GM12878 (cell line): ENCODE results near the gene OPCML. TPM values are rescaled to one million over a fixed set of nuclear protein-coding genes. Genes with fewer than 3 reads are reported as not detected.

ENCODE experiments used
- ATAC-seq: fragments of 200-7000 bp; cut with Tn5 transposase; 3 replicates; pipeline ENCODE4 v1.9.1; 2020; ENCODE audit warnings: mild to moderate bottlenecking, moderate library complexity
- BruUV-seq: library from RNA; stranded (reverse); fragments of 400-500 nt; replicated peaks from 2 replicates; lab custom pipeline; 2021; lab: Mats Ljungman, UMichigan
- CTCF ChIA-PET: fragments of 300-600 bp; sonication (Branson Sonifier 250); formaldehyde crosslinking; extraction: SDS; loops from one replicate; lab custom pipeline; 2021; ENCODE audit warnings: inconsistent platforms; lab: Yijun Ruan, JAX
- POLR2A ChIA-PET: fragments of 350-600 bp; formaldehyde crosslinking; extraction: SDS; loops from one replicate; lab custom pipeline; 2021; ENCODE audit warnings: inconsistent platforms; lab: Charles Lee
- RAD21 ChIA-PET: fragments of 300-600 bp; sonication (Branson Sonifier 250); formaldehyde crosslinking; loops from one replicate; lab custom pipeline; 2023; ENCODE audit warnings: antibody characterized with exemption; ENCODE audit not compliant: unreplicated experiment; lab: Charles Lee
- SMC1A ChIA-PET: fragments of 300-600 bp; sonication (Branson Sonifier 250); formaldehyde crosslinking; loops from one replicate; lab custom pipeline; 2023; ENCODE audit not compliant: unreplicated experiment, uncharacterized antibody; lab: Charles Lee
- DNase-seq: peaks from one replicate; pipeline ENCODE4 v3.0.0-alpha.2; 2011; ENCODE audit warnings: low read depth, low spot score
- FAIRE-seq: peaks from 3 replicates; lab custom pipeline; 2011; peaks lifted over from hg19 to GRCh38; lab: Jason Lieb, UNC
- H2AFZ ChIP-seq: 2 replicates; pipeline ENCODE4 v1.6.0; 2011; ENCODE audit warnings: low read depth, low read length, control low read depth; ENCODE audit not compliant: control insufficient read depth
- H3K27ac ChIP-seq: 2 replicates; pipeline ENCODE4 v1.5.1; 2011; ENCODE audit warnings: control low read depth; ENCODE audit not compliant: control insufficient read depth, insufficient read depth
- H3K27me3 ChIP-seq, 2 experiments: replicated peaks in 1 of 2; 2 replicates each; pipeline versions ENCODE4 v1.6.0 to v1.6.1; 2011; ENCODE audit warnings: low read length in 1 of 2; ENCODE audit not compliant: control insufficient read depth in 2 of 2, insufficient read depth in 2 of 2
- H3K36me3 ChIP-seq, 2 experiments: 2 replicates each; pipeline ENCODE4 v1.5.1; 2011; ENCODE audit warnings: low read length in 1 of 2; ENCODE audit not compliant: control insufficient read depth in 2 of 2, insufficient read depth in 2 of 2
- H3K4me1 ChIP-seq: 2 replicates; pipeline ENCODE4 v1.6.1; 2011; ENCODE audit warnings: mild to moderate bottlenecking, low read length, moderate library complexity, mixed read lengths; ENCODE audit not compliant: control insufficient read depth, insufficient read depth
- H3K4me2 ChIP-seq: 2 replicates; pipeline ENCODE4 v1.6.0; 2011; ENCODE audit warnings: control low read depth; ENCODE audit not compliant: control insufficient read depth, insufficient read depth
- H3K4me3 ChIP-seq: fragments of 200-600 bp; sonication (generic); 2 replicates; pipeline ENCODE4 v1.5.1; 2016
- H3K79me2 ChIP-seq: 2 replicates; pipeline ENCODE4 v1.6.0; 2011; ENCODE audit warnings: low read length; ENCODE audit not compliant: control insufficient read depth, insufficient read depth
- H3K9ac ChIP-seq: 2 replicates; pipeline ENCODE4 v1.8.0; 2011; ENCODE audit warnings: low read length, control low read depth, mixed read lengths; ENCODE audit not compliant: control insufficient read depth, insufficient read depth
- H3K9me3 ChIP-seq: replicated peaks from 3 replicates; pipeline ENCODE4 v1.5.1; 2011; ENCODE audit warnings: mild to moderate bottlenecking, low read length; ENCODE audit not compliant: control insufficient read depth, insufficient read depth
- H4K20me1 ChIP-seq: 2 replicates; pipeline ENCODE4 v1.6.0; 2011; ENCODE audit not compliant: control insufficient read depth, insufficient read depth
- CBFB ChIP-seq: IDR thresholded peaks from 2 replicates; pipeline ENCODE4 v1.6.1; 2016; ENCODE audit warnings: antibody characterized with exemption, low read depth
- CREM ChIP-seq: IDR thresholded peaks from 2 replicates; pipeline ENCODE4 v1.6.1; 2014; ENCODE audit warnings: antibody characterized with exemption, low read depth
- MLLT1 ChIP-seq: fragments of 450-650 bp; IDR thresholded peaks from 2 replicates; pipeline ENCODE4 v1.6.1; 2016; ENCODE audit warnings: mild to moderate bottlenecking
- NR2C2 ChIP-seq: IDR thresholded peaks from 2 replicates; pipeline ENCODE4 v1.6.1; 2011; ENCODE audit warnings: borderline replicate concordance, low read depth; ENCODE audit not compliant: control insufficient read depth, insufficient read length
- WRNIP1 ChIP-seq: IDR thresholded peaks from 2 replicates; pipeline ENCODE4 v1.6.1; 2011; ENCODE audit warnings: low read depth, low read length, improper control_type of control experiment, borderline replicate concordance
- ZBTB40 ChIP-seq: fragments of 450-650 bp; IDR thresholded peaks from 2 replicates; pipeline ENCODE4 v1.6.1; 2016; ENCODE audit warnings: mild to moderate bottlenecking, moderate library complexity, borderline replicate concordance
- ZNF24 ChIP-seq: fragments of 450-650 bp; IDR thresholded peaks from 2 replicates; pipeline ENCODE4 v1.6.1; 2017; ENCODE audit warnings: antibody characterized with exemption, mild to moderate bottlenecking
- WGBS: methylation state at CpG from one replicate; pipeline ENCODE4 v1.1.6; 2016; ENCODE audit warnings: low lambda C conversion rate; ENCODE audit not compliant: insufficient replicate concordance, insufficient coverage; ENCODE audit errors: missing lambda C conversion rate; 5-methylcytosine and 5-hydroxymethylcytosine counted together
- in situ Hi-C: fragments of 300-500 bp; cut with MboI; formaldehyde crosslinking; loops from 9 replicates; pipeline ENCODE4 v1.14.3; 2018; ENCODE audit warnings: mixed read lengths
- intact Hi-C: fragments of 100-400 bp; cut with micrococcal nuclease; formaldehyde crosslinking; loops from one replicate; pipeline ENCODE4 v1.14.2; 2022; ENCODE audit not compliant: unreplicated experiment
- polyA plus RNA-seq, 11 experiments: library from polyadenylated mRNA; depleted of rRNA in 4 of 11; unstranded in 6 of 11; stranded (reverse) in 5 of 11; fragments of >200 nt; fragmentation: Nextera tagmentation in 4 of 11; fragmentation: Illumina TruSeq in 1 of 11; extraction: Ambion mirVana in 4 of 11; extraction: Trizol in 1 of 11; gene quantifications; 1 replicate in 1 of 11; 2 replicates in 10 of 11; pipeline versions ENCODE4 v1.2.1 to v1.2.3, GENCODE V29; 2011 to 2016; ENCODE audit warnings: inconsistent platforms in 2 of 11, missing spikeins in 2 of 11, low read depth in 1 of 11
- total RNA-seq, 4 experiments: library from RNA; depleted of rRNA in 3 of 4; stranded (reverse); fragments of >200 nt in 3 of 4; fragmentation: Illumina TruSeq in 1 of 4; extraction: Trizol in 1 of 4; gene quantifications; 2 replicates each; pipeline versions ENCODE4 v1.2.1 to v1.2.3, GENCODE V29; 2013 to 2021
- TF ChIP-seq, protein P1 (sequence below): IDR thresholded peaks from 2 replicates; pipeline ENCODE4 v1.6.1; 2011; ENCODE audit warnings: mild to moderate bottlenecking, low read depth, low read length, moderate library complexity; ENCODE audit not compliant: insufficient replicate concordance

Gene OPCML
- total and polyA plus RNA-seq, 10 of the 15 experiments (the other 5 are each of a cell fraction or from before 2014, with no cell fraction given) = 0.84 TPM; not detected in 9

GRCh38 chr11:133547808-133548494 lies 15.7 kb upstream of the OPCML start:
- Histone ChIP-seq H3K9me3 (no peaks in the 10 kb centered on the region; the same call in 2 of the 3 replicates), H3K79me2 (no peaks in the 10 kb centered on the region), H2AFZ (no peak overlapping the region)
- TF ChIP-seq, protein P1, sequence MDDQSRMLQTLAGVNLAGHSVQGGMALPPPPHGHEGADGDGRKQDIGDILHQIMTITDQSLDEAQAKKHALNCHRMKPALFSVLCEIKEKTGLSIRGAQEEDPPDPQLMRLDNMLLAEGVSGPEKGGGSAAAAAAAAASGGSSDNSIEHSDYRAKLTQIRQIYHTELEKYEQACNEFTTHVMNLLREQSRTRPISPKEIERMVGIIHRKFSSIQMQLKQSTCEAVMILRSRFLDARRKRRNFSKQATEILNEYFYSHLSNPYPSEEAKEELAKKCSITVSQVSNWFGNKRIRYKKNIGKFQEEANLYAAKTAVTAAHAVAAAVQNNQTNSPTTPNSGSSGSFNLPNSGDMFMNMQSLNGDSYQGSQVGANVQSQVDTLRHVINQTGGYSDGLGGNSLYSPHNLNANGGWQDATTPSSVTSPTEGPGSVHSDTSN = no peak
- TF ChIP-seq, all 136 proteins: peak for 0
- ChIA-PET RAD21 (no interaction called here), POLR2A (no interaction called here), CTCF (no interaction called here), SMC1A (no interaction called here)
- DNase-seq = no peak
- no peak overlapping the region for H3K9ac ChIP-seq
- no peaks in the 10 kb centered on the region; the same call in 1 of the 2 replicates for H3K4me1 ChIP-seq
- no peak for ATAC-seq
- no TSS peak for BruUV-seq
- H3K27me3 ChIP-seq = no peaks in the 10 kb centered on the region
- H3K36me3 ChIP-seq = no peaks in the 10 kb centered on the region
- WGBS = 36% methylated on average over 12 of the region's 12 CpGs
- H3K27ac ChIP-seq = no peak overlapping the region
- FAIRE-seq = no peak
- no peak overlapping the region for H3K4me2 ChIP-seq
- H3K4me3 ChIP-seq = no peak overlapping the region
- no peaks in the 10 kb centered on the region for H4K20me1 ChIP-seq
- intact Hi-C loops (no loop called here), in situ Hi-C loops (no loop called here)

DNA sequence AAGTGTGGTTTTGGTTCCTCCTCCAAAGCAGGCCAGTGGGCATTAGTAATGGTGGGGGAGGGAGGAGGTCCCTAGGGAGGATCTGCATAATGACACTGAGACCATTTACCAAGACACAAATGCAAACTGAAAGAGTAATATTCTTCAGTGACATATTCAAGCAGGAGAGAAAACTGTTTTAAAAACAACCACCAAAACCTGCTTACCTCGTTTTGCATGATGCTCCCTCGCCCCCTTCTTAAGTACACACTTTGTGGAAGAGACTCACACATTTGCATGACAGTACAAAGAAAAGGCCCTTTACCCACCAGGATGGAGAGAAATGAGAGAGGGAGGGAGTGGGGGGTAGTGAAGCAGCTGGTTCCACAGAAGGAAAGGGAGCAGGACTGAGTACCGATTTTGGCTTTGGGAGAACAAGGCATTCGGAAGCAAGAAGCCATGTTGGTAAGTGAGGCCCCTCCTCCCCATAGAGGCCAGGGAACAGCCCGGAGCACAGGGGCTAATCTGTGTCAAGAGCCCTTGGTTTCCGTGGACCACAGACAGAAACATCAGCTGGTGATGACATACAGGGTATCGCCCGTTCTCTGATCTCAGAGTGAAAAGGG lies 13.0 kb upstream of the OPCML start:
- in situ Hi-C loops (no loop called here), intact Hi-C loops (no loop called here)
- H2AFZ ChIP-seq = no peak overlapping the region; the same call in 1 of the 2 replicates
- no TSS peak for BruUV-seq
- H3K9ac ChIP-seq = no peak overlapping the region
- peak overlapping the region; percentile 41 for H3K4me2 ChIP-seq
- no peaks in the 10 kb centered on the region; the same call in 1 of the 2 replicates for H3K4me1 ChIP-seq
- DNase-seq (peak; percentile 63), FAIRE-seq (no peak), ATAC-seq (peak; percentile 85)
- no peaks in the 10 kb centered on the region for H3K36me3 ChIP-seq
- ChIA-PET SMC1A (no interaction called here), RAD21 (no interaction called here), CTCF (interaction anchor here (0.8 kb wide), 1 partner anchor 15 kb away, joined by 4 read pairs; no protein-coding TSS in a partner anchor), POLR2A (no interaction called here)
- H3K27me3 ChIP-seq = no peaks in the 10 kb centered on the region
- WGBS = 19% methylated on average over 8 of the region's 8 CpGs
- H3K9me3 ChIP-seq = no peaks in the 10 kb centered on the region
- H3K79me2 ChIP-seq = no peaks in the 10 kb centered on the region
- H4K20me1 ChIP-seq = no peaks in the 10 kb centered on the region
- no peak overlapping the region for H3K27ac ChIP-seq
- H3K4me3 ChIP-seq = no peak overlapping the region
- no peak for TF ChIP-seq WRNIP1
- TF ChIP-seq CBFB = no peak
- TF ChIP-seq CREM = no peak
- no peak for TF ChIP-seq NR2C2
- TF ChIP-seq MLLT1 = no peak
- TF ChIP-seq ZNF24 = no peak
- TF ChIP-seq ZBTB40 = no peak
